GM19397 (cell line): Measurements from ENCODE around the gene ZWINT.
A peak's percentile ranks its signal among the peaks of the same experiment; 100 is the strongest.

ENCODE experiments used
- ATAC-seq: cut with Tn5 transposase; IDR thresholded peaks from one replicate; pipeline ENCODE4 v1.9.1; 2021; ENCODE audit warnings: mild to moderate bottlenecking, moderate library complexity; ENCODE audit not compliant: unreplicated experiment

ZWINT gene, protein sequence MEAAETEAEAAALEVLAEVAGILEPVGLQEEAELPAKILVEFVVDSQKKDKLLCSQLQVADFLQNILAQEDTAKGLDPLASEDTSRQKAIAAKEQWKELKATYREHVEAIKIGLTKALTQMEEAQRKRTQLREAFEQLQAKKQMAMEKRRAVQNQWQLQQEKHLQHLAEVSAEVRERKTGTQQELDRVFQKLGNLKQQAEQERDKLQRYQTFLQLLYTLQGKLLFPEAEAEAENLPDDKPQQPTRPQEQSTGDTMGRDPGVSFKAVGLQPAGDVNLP

DNA sequence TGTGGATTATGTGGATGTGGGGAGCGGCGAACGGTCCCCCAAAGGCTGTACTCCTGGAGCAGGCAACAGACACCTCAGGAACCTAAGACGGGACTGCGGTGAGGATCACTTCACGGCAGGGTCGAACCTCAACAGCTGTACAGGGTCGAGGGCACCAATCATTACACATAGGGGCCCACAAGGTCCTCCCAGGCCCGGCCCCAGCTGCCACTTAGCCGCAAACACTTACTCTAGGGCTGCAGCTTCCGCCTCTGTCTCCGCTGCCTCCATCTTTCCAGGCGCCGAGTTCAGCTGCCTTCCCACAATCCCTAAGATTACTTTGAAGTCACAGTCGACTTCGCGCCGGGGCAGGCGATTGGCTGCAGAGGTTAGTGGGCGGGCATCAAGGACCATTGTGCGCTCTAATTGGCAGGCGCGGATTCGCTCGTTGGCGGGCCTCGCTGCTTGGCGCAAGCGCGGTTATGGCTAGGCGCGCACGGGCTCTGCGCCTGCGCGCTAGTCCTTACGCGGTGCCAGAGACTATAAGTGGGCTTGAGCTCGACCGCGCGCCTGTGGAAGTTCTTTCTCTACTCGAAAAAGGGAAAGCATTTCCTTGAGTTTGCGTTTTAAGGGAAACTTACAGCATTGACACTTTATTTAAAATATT lies at the start of gene ZWINT:
Gene ZWINT, minus strand, starts transcription at position 293 of the 646 bp plus-strand sequence. Its CDS starts 23 bp downstream, at position 270.
- peak; percentile 100 for ATAC-seq

DNA sequence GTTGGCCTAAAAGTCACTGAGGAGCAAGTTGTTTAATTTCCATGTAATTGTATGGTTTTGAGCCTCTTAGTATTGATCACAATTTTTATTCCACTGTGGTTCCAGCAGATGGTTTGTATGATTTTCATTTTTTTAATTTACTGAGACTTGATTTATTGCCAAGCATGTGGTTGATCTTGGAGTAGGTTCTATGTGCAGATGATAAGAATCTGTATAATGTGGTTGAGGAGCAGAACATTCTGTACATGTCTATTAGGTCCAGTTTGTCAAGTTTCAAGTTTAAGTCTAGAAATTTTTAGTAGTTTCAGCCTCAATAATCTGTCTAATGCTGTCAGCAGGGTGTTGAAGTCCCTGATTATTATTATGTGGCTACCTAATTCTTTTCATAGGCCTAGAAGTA lies 22.7 kb upstream of the ZWINT start:
- ATAC-seq: no peak

DNA sequence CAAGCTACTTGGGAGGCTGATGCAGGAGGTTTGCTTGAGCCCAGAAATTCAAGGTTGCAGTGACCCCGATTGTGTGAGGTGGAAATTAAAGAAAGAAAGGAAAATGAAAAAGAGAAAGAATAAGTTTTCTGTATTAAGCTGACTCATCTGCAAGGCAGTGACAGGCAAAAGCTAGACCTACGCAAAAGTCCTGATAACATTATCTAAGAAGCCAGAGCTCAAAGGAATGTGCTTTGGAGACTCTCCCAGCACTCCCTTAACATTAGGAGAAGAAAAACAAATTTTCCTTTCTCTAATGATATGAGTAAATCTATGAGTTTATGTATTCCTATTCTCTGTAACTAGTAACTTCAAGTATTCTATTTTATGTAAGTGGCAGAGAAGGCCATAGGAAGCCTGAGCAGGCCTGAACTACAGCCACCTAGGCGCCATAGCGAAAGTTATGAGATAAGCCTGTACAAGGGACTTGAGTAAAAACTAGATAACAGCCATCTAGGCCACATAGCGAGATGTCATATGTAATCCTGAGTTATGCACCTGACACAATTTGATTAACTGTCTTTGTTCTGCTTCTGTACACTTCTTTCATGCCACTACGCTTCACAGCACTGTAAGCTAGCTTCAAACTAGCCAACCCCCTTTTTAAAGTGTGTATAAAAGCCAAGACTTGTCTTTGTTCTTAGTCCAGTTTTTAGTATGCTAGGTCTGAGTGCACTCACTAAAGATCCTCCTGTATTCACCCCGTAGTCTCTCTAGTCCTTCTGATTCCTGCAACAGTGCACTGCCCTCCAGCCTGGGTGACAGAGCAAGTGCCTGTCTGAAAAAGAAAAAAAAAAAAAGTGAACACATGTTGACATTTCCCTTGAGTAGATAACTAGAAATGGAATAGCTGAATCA lies 9.4 kb upstream of the ZWINT start:
- no peak for ATAC-seq

DNA sequence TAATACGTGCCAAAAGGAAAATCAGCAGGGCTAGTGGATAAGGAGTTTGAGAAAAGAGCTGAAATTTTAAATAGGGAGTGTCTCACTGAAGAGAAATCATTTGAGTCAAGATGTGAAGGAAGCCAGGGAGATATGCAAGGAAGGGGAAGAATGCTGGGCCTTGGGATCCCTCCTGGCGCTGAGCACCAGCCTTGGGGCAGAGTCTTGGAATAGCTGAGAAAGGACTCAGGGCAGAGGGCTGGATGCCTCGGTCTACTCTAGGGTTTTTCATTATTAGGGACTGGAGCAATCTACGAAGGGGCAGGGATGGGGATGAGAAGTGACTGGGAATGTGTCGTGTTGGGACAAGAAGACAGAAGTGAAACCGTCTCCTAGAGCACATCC lies 484 bp downstream of the ZWINT start:
- ATAC-seq: no peak

DNA sequence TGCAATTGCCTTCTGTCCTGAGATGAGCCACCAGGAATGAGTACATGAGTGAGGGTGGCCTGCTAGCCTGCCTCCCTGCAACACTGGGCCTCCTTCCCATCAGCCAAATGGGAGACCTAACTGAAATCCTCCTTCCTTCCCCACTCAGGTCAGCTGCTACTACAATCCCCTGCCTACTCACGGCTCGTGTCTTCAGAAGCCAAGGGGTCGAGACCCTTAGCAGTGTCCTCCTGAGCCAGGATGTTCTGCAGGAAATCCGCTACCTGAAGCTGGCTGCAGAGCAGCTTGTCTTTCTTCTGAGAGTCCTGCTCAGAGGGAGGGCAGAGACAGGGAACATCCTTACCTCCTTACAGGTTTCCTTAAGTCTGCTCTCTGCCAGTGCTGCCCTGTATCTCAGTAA lies 1.2 kb downstream of the ZWINT start:
- ATAC-seq: no peak

DNA sequence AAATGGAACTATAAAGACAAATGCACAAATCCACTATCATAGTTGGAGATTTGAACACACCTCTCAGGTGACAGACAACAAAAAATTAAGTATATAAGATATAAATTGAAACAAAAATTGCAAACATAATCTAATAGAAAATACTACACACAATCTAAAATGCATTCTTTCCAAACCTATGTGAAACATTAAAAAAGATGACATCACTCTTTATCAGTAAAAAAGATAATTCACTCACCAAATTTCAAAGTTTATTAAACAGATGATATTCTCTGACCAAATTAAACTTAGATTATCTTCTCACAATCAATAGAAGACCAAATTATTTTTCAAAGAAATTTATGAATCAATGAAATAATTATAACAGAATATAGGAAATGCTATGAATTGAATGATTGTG lies 4.0 kb downstream of the ZWINT start:
- ATAC-seq: no peak

DNA sequence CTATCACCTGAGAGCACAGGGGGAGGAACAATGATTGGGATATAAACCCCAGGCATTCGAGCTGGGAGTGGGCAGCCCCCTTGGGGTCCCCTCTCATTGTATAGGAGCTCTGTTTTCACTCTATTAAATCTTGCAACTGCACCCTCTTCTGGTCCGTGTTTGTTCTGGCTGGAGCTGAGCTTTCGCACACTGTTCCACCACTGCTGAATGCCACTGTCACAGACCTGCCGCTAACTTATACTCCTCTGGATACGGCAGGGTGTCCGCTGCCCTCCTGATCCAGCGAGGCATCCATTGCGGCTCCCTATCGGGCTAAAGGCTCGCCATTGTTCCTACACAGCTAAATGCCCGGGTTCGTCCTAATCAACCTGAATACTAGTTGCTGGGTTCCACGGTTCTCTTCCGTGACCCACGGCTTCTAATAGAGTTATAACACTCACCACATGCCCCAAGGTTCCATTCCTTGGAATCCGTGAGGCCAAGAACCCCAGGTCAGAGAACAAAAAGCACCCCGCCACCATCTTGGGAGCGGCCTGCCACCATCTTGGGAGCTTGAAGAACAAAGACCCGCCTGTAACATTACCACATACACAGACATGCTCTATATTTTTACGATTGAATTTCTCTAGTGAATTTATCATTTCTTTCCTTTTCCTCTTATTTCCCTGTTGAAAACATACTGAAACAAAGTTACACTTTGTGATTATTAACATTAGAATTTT lies 9.0 kb downstream of the ZWINT start:
- no peak for ATAC-seq

DNA sequence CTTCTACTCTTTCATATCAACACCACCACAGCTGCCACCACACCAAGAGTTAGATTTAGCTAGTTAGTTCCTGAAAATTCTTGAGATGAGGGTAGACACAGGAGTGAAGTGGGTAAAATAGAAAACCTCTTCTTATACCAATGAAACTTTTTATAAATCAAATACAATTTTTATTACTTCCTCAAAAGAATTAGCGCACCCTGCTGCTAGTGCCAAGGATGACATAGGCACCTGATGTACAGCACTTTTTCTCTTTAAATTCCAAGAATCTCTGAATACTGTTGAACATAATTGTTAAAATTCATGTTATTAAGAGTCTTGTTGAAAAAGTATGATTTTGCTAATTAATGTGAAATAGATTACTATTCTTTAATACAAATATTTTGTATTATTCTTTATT lies 11.4 kb downstream of the ZWINT start:
- ATAC-seq: no peak

DNA sequence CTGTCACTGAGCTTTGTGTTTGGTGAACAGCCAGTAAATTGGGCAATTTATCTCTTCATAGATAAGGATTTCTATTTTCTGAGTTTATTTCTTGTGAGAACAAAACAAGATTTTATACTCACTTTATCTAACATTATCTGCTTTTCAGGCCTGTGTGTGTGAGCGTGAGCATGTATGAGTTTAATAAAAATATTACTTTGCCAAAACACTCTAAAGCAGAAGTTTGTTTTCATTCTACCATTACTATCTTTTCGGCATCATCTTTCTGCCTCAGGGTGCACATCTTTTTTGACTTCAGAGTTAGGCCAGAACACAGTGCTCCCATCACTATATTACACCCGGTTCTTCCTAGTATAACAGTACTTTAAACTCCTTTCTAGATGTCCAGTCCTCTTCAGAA lies 13.0 kb downstream of the ZWINT start:
- ATAC-seq: no peak

DNA sequence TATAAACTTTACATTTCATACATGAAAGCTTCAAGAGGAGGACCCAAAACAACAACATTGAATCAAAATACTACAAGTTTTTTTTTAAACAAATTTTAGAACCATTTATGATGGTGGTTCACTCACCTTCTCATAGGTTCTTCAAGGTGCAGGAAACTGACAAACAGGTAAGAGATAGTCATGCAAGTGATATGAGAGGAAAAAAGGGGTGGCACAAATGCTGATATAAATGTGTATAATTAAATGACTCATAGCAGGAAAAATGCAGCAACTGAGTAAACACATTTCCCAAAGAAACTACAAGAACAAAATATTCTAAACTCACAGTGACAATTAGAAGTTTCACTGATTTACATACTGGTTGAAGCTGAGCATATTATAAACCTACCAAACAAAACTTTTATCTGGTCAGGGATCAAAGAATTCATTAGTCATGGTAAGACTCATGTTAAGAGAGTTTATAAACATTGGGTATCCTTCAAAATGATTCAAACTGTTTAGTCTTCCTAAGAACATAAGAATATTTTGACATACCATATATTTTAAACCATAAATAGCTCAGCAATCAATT lies 14.1 kb downstream of the ZWINT start:
- ATAC-seq: no peak

DNA sequence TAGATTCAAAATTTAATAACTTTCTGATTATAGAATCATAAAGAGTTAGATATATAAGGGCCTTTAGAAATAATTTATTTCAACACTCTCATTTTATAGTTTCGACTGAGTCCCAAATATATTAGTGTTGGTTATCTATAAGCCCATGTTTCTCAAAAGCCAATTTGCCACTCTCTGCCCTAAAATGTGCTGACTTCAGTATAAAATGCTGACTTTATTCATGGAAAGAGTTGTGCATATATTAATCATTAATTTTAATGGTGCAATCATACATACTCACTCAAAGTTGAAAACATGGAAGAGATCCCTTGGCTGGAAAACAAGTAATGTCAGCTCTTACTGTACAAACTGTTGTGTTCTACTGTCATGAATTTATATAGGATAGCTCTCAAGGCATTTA lies 19.4 kb downstream of the ZWINT start:
- no peak for ATAC-seq

DNA sequence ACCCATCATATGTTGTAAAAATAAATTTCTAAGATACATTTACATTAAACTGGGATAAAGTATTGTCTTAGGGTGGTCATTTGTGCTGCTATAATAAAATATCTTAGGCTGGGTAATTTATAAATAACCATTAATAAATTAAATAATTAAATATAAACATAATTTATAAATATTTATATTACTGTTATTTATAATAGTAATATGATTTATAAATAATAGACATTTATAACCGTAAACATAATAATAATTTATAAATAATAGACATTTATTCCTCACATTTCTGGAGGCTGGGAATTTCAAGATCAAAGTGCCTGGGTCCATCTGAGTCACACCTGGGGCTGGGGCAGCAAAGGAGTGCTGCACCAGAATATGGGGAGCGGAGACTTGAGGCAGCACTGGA lies 31.1 kb downstream of the ZWINT start:
- ATAC-seq: no peak

DNA sequence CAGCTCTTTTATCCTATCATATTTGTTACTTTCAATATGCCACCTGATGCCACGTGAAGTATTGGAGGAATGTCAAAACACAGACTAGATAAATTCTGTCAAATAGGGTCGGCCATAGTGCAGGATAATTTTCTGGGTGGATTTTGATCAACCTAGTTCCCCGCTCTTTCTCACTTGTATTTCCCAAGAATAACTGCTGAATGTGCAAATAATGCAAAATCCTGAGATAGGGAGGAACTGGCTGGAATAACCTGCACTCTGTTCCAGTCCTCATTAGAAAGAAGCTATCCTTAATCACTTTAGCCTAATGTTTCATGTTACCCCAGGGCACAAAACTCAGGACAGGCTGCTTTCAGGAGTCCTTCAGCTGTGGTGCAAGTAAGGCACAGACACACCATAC lies 33.9 kb downstream of the ZWINT start:
- ATAC-seq: no peak

DNA sequence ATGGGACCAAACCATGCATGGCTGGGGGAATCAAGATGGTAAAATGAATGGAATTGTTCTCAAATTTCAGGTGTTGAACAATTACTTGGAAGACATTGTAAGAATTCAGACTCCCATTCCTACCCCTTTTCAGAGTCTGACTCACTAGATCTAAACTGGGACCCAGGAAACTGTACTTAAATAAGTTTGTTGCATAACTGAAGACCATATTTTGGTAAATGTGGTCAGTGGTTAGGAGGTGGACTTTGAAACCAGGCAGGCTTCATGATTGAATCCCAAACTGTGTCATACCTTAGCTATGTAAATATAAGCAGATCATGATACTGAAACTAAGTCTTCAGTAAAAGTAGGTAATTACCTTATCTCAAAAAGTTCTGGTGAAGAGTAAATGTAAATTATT lies 41.7 kb downstream of the ZWINT start:
- peak; percentile 94 for ATAC-seq

DNA sequence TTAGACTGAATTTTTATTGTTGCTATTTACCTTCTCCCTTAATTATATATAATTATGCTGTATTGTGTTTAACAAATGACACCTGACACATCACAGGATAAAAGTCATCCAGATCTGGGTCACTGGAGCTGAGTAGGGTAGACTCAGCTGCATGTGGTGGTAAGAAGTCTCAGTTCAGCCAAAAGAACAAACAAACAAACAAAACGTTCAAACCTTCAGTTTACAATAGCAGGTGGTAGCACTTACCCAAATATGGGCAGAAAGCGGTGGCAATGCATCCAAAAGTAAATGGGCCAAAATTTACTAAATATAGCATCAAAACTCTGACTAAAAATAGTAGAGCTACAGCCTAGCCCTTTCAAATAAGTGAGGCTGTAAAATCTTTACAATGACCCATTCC lies 42.2 kb downstream of the ZWINT start:
- ATAC-seq: peak; percentile 36

DNA sequence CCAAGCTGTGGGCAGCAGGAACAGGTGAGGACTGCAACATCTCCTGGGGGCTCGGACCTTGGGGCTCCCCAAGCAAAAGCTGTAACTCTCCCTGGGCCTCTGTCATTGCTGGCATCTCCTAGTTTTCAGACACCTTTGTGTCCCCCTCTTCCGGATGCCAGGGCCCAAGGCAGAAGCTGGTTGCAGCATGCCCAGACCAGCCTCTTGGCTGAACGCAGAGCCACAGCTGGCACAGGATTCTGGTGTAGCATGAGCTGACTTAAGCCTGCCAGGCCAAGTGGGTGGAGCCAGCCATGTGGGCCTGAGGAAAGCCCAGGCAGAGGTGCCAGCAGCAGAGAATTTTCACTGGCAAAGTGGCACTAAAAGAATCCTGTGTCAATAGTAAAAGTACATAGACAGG lies 43.5 kb downstream of the ZWINT start:
- ATAC-seq: no peak

DNA sequence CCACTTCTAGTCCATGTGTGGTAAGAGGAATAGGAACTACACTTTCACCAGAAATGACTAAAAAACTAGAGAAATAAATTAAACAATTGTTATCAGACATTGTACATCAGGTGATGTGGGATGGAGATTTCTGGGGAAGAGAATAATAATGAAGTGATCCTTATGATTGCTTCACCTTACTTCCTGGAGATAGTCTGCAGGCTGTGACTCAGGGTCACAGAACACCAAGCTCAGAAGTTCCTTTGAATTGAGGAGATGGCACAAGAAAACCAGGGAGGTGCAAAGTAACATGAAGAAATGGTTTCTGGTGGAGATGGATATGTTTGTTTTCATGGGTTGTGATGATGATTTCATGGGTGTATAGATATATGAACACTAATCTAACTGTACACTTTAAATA lies 44.5 kb downstream of the ZWINT start:
- no peak for ATAC-seq
